Measurements from ENCODE around the gene PDHX.

Gene PDHX

GRCh38 chr11:35007277-35007676, 90.9 kb downstream of the PDHX start:
- no peak overlapping the region for H2AFZ ChIP-seq (ENCODE audit: low read length)

DNA sequence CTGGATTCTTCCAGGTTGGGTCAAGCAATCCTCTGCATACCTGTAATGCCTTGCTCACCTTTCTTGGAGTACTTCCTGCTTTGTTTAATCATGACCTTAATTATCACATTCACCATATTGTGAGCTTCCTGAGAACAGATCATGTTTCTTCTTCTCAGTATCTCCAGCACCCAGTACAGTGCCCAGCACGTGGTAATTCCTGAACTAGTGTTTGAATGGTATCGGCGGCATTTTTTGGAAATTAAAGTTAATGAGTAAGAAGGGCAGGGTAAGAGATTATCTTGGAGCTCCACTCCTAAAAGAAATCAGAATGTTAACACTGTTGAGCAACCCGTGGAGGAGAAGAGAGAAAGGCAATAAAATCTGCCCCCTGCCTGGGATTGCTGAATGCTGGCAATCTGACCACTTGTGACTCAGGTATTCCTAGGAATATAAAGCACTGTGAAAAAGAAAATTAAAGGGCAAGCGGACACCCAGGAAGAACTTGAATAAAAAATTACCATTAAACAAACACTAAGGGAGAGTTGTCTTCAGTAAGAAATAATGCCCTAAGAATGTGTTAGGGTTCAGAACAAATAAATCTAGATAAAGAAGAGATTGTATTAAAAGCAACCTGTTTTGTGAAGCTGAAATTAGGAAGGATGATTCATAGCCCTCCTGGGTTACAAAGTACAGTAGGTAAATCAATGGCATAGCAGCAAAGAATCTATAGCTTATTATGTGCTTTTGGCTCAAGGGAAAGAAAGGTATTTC, 92.9 kb downstream of the PDHX start:
- H3K4me3 ChIP-seq (ENCODE audit: low read length), result no peak overlapping the region
- no peaks in the 10 kb centered on the region for H3K79me2 ChIP-seq (ENCODE audit: low read length)
- H3K4me1 ChIP-seq (ENCODE audit: low read length), result peaks cover 49% of the 10 kb centered on the region
- H2AFZ ChIP-seq (ENCODE audit: low read length), result no peak overlapping the region
- TF ChIP-seq, protein P1, sequence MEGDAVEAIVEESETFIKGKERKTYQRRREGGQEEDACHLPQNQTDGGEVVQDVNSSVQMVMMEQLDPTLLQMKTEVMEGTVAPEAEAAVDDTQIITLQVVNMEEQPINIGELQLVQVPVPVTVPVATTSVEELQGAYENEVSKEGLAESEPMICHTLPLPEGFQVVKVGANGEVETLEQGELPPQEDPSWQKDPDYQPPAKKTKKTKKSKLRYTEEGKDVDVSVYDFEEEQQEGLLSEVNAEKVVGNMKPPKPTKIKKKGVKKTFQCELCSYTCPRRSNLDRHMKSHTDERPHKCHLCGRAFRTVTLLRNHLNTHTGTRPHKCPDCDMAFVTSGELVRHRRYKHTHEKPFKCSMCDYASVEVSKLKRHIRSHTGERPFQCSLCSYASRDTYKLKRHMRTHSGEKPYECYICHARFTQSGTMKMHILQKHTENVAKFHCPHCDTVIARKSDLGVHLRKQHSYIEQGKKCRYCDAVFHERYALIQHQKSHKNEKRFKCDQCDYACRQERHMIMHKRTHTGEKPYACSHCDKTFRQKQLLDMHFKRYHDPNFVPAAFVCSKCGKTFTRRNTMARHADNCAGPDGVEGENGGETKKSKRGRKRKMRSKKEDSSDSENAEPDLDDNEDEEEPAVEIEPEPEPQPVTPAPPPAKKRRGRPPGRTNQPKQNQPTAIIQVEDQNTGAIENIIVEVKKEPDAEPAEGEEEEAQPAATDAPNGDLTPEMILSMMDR (IDR thresholded peaks at IDR 0.05; ENCODE audit: low read length), result no peak
- TF ChIP-seq EZH2phosphoT487 (IDR thresholded peaks at IDR 0.05; ENCODE audit: low read length) (no peak), EZH2 (optimal IDR thresholded peaks at IDR 0.05; ENCODE audit: low read depth, low read length) (no peak)
- no peaks in the 10 kb centered on the region for H3K9me3 ChIP-seq (replicated peaks; ENCODE audit: insufficient read depth, low read length)
- no peaks in the 10 kb centered on the region for H3K9me2 ChIP-seq (replicated peaks; ENCODE audit: insufficient read depth, low read length)
- no peak overlapping the region for H3K27ac ChIP-seq (ENCODE audit: low read length)
- H3K27me3 ChIP-seq (replicated peaks; ENCODE audit: insufficient read depth, low read length), result no peaks in the 10 kb centered on the region
- no peak overlapping the region for H3K4me2 ChIP-seq (ENCODE audit: low read depth, low read length)
- H3K36me3 ChIP-seq (replicated peaks; ENCODE audit: insufficient read depth, low read length), result no peaks in the 10 kb centered on the region
- no peak for DNase-seq
- no peaks in the 10 kb centered on the region for H4K20me1 ChIP-seq (ENCODE audit: insufficient read depth, low read length)
- H3K9ac ChIP-seq (ENCODE audit: low read length), result no peak overlapping the region
- H3F3A ChIP-seq (ENCODE audit: insufficient read depth, low read length), result peaks cover 44% of the 10 kb centered on the region

More at GRCh38 chr11:35007277-35007676, 90.9 kb downstream of the PDHX start:
- Histone ChIP-seq H3K9me2 (replicated peaks; ENCODE audit: insufficient read depth, low read length) (no peaks in the 10 kb centered on the region), H3K4me1 (ENCODE audit: low read length) (peaks cover 55% of the 10 kb centered on the region), H3K9ac (ENCODE audit: low read length) (peak overlapping the region; percentile 14; the same call in 1 of the 2 replicates), H3K4me3 (ENCODE audit: low read length) (no peak overlapping the region), H4K20me1 (ENCODE audit: insufficient read depth, low read length) (no peaks in the 10 kb centered on the region), H3K27me3 (replicated peaks; ENCODE audit: insufficient read depth, low read length) (no peaks in the 10 kb centered on the region), H3F3A (ENCODE audit: insufficient read depth, low read length) (peaks cover 23% of the 10 kb centered on the region), H3K36me3 (replicated peaks; ENCODE audit: insufficient read depth, low read length) (no peaks in the 10 kb centered on the region), H3K4me2 (ENCODE audit: low read depth, low read length) (peak overlapping the region; percentile 53; the same call in 1 of the 2 replicates), H3K27ac (ENCODE audit: low read length) (peak overlapping the region; percentile 63; the same call in 1 of the 2 replicates), H3K79me2 (ENCODE audit: low read length) (no peaks in the 10 kb centered on the region), H3K9me3 (replicated peaks; ENCODE audit: insufficient read depth, low read length) (no peaks in the 10 kb centered on the region)
- TF ChIP-seq EZH2 (optimal IDR thresholded peaks at IDR 0.05; ENCODE audit: low read depth, low read length), result no peak
- no peak for TF ChIP-seq EZH2phosphoT487 (IDR thresholded peaks at IDR 0.05; ENCODE audit: low read length)
- TF ChIP-seq, protein P1 (IDR thresholded peaks at IDR 0.05; ENCODE audit: low read length), result no peak
- DNase-seq, result peak; percentile 25

DNA sequence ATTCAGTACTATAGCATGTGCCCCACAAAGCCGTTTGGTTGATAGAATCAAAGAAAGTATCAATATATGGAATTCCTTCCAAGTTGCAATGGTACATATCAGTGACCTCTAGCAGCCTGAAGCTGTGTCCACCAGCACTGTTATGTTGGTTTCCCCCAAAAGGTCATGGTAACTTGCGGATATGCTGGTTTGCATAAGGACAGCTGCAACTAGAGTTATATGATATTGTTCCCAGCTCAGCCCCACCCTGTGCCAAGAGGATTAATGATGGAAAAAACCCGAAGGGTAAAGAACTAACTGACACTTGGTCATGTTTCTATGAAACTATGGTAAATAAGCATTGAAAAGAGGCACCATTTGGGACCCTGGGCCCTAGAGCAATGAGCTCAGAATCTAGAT, 93.5 kb downstream of the PDHX start:
- Histone ChIP-seq H3K4me1 (ENCODE audit: low read length) (peaks cover 53% of the 10 kb centered on the region), H3K27ac (ENCODE audit: low read length) (no peak overlapping the region), H2AFZ (ENCODE audit: low read length) (no peak overlapping the region), H3K27me3 (replicated peaks; ENCODE audit: insufficient read depth, low read length) (no peaks in the 10 kb centered on the region), H3K9me2 (replicated peaks; ENCODE audit: insufficient read depth, low read length) (no peaks in the 10 kb centered on the region), H3K9ac (ENCODE audit: low read length) (no peak overlapping the region), H3K4me2 (ENCODE audit: low read depth, low read length) (no peak overlapping the region), H4K20me1 (ENCODE audit: insufficient read depth, low read length) (no peaks in the 10 kb centered on the region), H3F3A (ENCODE audit: insufficient read depth, low read length) (peaks cover 48% of the 10 kb centered on the region), H3K4me3 (ENCODE audit: low read length) (no peak overlapping the region), H3K36me3 (replicated peaks; ENCODE audit: insufficient read depth, low read length) (no peaks in the 10 kb centered on the region), H3K79me2 (ENCODE audit: low read length) (no peaks in the 10 kb centered on the region), H3K9me3 (replicated peaks; ENCODE audit: insufficient read depth, low read length) (no peaks in the 10 kb centered on the region)
- DNase-seq, result no peak
- TF ChIP-seq EZH2 (optimal IDR thresholded peaks at IDR 0.05; ENCODE audit: low read depth, low read length) (no peak), EZH2phosphoT487 (IDR thresholded peaks at IDR 0.05; ENCODE audit: low read length) (no peak)
- TF ChIP-seq, protein P1 (IDR thresholded peaks at IDR 0.05; ENCODE audit: low read length), result no peak
